ENCODE data around the gene CENPO.
A peak's percentile ranks its signal among the peaks of the same experiment; 100 is the strongest.

CENPO gene

DNA sequence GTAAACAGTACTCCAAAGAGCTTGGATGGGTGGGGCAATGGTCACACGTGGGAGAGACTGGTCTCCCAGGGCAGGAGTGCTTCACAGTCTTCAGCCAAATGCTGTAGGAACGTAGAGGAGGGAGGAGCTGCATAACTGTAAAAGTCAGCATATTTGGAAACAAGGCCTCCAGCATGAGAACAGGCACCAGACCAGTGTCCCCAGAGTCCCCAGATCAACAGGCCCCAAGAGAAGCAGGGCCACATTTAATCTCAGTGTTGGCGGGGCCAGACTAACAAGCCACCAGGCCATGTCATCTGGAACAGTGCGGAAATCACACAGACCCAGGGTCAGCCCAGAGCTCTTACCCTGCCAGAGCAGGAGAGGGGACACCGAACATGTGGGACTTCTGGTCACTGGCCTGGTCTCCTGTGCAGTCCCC lies 63.6 kb downstream of the CENPO start:
- DNase-seq (ENCODE audit: low read depth in 2 of 2) = peak; percentile 9 to 57

DNA sequence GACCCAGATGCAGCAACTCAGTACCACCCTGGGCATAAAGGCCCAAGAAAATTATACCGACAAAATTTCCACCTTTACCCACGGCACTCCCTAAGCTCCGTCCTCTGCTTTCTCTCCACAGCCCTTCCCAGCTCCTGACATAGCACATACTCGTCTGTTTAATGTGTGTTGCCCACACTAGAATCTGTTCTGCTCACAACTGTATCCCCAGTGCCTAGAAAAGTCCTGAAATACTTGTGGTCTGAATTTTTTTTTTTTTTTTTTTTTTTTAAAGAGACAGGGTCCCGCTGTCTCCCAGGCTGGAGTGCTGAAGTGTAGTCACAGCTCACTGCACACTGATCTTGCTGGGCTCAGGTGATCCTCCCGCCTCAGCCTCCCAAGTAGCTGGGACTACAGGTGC lies 64.5 kb downstream of the CENPO start:
- TF ChIP-seq, protein P1, sequence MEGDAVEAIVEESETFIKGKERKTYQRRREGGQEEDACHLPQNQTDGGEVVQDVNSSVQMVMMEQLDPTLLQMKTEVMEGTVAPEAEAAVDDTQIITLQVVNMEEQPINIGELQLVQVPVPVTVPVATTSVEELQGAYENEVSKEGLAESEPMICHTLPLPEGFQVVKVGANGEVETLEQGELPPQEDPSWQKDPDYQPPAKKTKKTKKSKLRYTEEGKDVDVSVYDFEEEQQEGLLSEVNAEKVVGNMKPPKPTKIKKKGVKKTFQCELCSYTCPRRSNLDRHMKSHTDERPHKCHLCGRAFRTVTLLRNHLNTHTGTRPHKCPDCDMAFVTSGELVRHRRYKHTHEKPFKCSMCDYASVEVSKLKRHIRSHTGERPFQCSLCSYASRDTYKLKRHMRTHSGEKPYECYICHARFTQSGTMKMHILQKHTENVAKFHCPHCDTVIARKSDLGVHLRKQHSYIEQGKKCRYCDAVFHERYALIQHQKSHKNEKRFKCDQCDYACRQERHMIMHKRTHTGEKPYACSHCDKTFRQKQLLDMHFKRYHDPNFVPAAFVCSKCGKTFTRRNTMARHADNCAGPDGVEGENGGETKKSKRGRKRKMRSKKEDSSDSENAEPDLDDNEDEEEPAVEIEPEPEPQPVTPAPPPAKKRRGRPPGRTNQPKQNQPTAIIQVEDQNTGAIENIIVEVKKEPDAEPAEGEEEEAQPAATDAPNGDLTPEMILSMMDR (IDR thresholded peaks at IDR 0.05; ENCODE audit: low read depth, low read length) = no peak
- no peak overlapping the region for H3K4me3 ChIP-seq (replicated peaks in 1 of 2; ENCODE audit: low read depth in 2 of 2, low read length in 2 of 2)

More for the DNA sequence above, 63.6 kb downstream of the CENPO start:
- TF ChIP-seq, protein P1 (IDR thresholded peaks at IDR 0.05; ENCODE audit: low read depth, low read length) = no peak
- H3K4me3 ChIP-seq (replicated peaks in 1 of 2; ENCODE audit: low read depth in 2 of 2, low read length in 2 of 2) = no peak overlapping the region

DNA sequence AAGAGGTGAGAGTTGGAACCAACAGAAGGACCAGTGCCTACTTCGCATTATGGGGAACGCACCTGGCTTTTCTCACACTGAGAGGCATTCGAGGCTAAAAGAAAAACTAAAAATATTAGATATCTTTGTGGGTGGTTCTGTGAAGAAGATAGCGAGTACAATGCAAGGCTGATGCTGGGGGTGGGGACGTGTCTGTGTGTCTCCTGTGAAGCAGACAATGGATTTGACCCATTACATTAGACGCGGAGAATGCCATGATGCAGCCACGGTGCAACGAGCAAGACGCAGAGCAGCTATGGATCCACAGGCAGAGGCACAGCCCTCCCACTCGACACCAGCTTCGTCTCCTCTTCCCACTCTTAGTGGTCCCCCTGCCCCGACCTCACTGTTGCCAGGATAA lies 65.8 kb downstream of the CENPO start:
- H3K4me3 ChIP-seq (replicated peaks in 1 of 2; ENCODE audit: low read depth in 2 of 2, low read length in 2 of 2) = no peak overlapping the region
- DNase-seq (ENCODE audit: low read depth in 2 of 2) = no peak
- TF ChIP-seq, protein P1 (IDR thresholded peaks at IDR 0.05; ENCODE audit: low read depth, low read length) = no peak

More for the DNA sequence above, 64.5 kb downstream of the CENPO start:
- peak in 1 of 2 donors; percentile 25 for DNase-seq (ENCODE audit: low read depth in 2 of 2)

DNA sequence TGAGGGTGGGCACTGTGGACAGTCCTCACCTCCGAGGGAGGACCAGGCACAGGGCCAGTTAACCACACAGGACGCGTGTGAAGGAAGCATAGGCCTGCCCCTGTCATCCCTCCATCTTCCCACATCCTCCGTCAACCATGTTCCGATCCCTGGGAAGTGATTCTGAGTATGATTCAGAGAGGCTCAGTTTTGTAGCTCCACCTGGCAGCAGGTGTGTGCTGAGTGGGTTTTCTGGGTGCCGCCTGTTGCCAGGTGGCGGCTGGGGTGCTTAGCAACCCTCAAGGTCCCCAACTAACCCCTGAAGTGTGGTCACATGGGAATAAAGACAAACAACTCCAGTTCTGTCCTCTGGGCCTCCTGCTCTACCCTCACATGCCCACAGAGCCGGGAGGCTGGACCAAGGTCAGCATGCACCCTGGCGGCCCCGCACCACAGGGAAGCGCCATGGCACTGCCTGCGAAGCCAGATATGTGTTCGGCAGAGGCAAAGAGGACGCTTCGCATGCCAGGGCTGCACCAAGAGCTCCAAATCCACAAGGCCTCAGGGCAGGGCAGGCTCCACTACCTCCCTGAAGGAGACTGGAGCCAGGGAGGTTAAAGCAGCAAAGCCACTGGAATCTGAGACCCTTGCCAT lies 66.9 kb downstream of the CENPO start:
- H3K4me3 ChIP-seq (replicated peaks in 1 of 2; ENCODE audit: low read depth in 2 of 2, low read length in 2 of 2) = no peak overlapping the region
- DNase-seq (ENCODE audit: low read depth in 2 of 2) = no peak
- TF ChIP-seq, protein P1 (IDR thresholded peaks at IDR 0.05; ENCODE audit: low read depth, low read length) = no peak

DNA sequence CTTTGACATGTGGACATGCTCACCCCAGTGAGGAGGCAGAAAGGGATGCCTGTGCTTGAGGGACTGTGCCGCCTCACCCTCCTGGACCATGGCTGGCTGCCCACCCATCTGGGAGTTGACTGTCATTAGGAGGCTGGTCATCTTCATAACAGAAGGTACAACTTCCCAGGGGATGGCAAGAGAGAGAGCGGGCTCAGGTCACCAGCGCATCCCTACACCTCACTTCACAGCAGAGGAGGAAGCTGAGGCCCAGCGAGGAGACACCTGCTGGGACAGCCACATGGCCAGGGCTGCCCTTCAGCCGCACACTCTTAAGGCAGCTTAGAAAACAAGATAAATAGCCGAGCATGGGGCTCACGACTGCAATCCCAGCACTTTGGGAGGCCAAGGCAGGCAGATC lies 67.4 kb downstream of the CENPO start:
- DNase-seq (ENCODE audit: low read depth in 2 of 2) = no peak
- TF ChIP-seq, protein P1 (IDR thresholded peaks at IDR 0.05; ENCODE audit: low read depth, low read length) = no peak
- no peak overlapping the region for H3K4me3 ChIP-seq (replicated peaks in 1 of 2; ENCODE audit: low read depth in 2 of 2, low read length in 2 of 2)

DNA sequence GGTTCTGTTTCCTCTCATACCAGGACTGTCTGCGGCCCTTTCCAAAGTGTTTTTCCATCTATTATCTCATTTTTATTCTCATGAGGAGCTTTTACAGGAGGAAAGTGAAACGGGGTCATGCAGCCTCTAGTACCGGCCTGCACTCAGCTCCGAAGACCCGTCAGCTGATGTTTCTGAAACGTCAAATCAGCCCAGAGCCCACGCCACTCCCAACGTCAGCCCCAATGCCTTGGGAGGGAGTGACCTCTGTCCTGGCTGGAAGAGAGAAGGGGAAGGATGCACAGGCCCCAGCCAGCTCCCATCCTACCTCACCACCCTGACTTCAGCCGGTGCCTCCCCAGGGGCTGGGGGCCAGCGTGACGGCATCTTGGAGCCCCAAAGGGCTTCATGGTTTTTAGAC lies 68.3 kb downstream of the CENPO start:
- TF ChIP-seq, protein P1 (IDR thresholded peaks at IDR 0.05; ENCODE audit: low read depth, low read length) = no peak

DNA sequence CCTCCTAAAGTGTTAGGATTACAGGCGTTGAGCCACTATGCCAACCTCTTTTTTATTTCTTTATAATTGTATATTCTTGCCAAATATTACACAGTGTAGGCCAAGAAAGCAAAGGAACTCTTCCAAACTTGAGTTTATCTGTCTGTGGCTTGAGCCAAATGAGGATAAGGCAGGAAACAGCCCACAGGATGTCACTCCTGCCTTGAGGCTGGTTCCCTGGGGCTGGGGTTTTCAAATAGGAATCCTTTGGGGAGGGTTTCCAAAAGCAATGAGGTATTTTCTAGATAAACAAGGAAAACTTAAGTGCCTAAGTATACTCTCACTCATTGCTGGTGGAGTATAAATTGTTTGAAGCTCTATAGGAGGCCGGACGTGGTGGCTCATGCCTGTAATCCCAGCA lies 70.4 kb downstream of the CENPO start:
- TF ChIP-seq, protein P1 (IDR thresholded peaks at IDR 0.05; ENCODE audit: low read depth, low read length) = no peak
- H3K4me3 ChIP-seq (replicated peaks in 1 of 2; ENCODE audit: low read depth in 2 of 2, low read length in 2 of 2) = no peak overlapping the region
- DNase-seq (ENCODE audit: low read depth in 2 of 2) = peak in 1 of 2 donors; percentile 86

More for the DNA sequence above, 68.3 kb downstream of the CENPO start:
- no peak for DNase-seq (ENCODE audit: low read depth in 2 of 2)
- H3K4me3 ChIP-seq (replicated peaks in 1 of 2; ENCODE audit: low read depth in 2 of 2, low read length in 2 of 2) = no peak overlapping the region

All from cardiac fibroblast (primary cell).